ENCODE results near the gene MDK. TPM values are rescaled to one million over a fixed set of nuclear protein-coding genes. Genes with fewer than 3 reads are reported as not detected.
A peak's percentile ranks its signal among the peaks of the same experiment; 100 is the strongest.

MDK gene
- total RNA-seq, 1 donor = 27.5 TPM

DNA sequence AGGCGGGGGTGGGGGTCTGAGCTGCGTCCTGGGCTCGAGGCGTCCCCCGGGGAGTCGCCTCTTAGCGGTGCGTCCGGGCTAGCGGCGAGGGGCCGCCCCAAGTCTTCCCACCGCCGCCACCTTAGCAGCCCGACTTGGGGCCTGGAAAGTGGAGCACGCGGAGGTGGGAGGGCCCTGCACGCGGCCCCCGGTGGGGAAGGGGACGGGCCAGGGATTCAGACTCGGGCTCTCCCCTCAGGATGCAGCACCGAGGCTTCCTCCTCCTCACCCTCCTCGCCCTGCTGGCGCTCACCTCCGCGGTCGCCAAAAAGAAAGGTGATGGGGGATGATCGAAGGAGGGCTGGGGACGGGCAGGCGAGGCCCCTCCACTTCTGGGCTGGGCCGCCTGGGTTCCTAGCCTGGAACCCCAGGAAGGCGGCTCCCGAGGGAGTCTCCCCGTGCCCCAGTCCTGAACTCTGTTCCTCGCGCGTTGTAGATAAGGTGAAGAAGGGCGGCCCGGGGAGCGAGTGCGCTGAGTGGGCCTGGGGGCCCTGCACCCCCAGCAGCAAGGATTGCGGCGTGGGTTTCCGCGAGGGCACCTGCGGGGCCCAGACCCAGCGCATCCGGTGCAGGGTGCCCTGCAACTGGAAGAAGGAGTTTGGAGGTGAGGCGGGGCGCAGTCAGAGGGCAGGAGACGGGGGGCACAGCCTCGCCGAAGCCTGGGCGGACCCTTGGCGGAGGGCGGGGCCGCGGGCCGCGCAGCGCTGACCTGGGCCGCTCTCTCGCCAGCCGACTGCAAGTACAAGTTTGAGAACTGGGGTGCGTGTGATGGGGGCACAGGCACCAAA, 563 bp downstream of the MDK start:
- no peaks in the 10 kb centered on the region for H3K79me2 ChIP-seq (ENCODE audit: insufficient read depth, low read length)
- H3K27ac ChIP-seq (ENCODE audit: low read depth, low read length) = no peak overlapping the region
- H3K36me3 ChIP-seq (ENCODE audit: insufficient read depth, low read length) = peaks cover 8% of the 10 kb centered on the region
- H3K9me3 ChIP-seq (ENCODE audit: low read depth, low read length) = no peaks in the 10 kb centered on the region
- peak overlapping the region; percentile 74 for H3K4me3 ChIP-seq (ENCODE audit: insufficient read depth, low read length)
- H4K20me1 ChIP-seq (ENCODE audit: insufficient read depth, low read length) = peaks cover 5% of the 10 kb centered on the region
- peak overlapping the region; percentile 85 for H3K4me2 ChIP-seq (ENCODE audit: insufficient read depth, low read length)
- H3K4me1 ChIP-seq (ENCODE audit: insufficient read depth, low read length) = peaks cover 10% of the 10 kb centered on the region
- H3K27me3 ChIP-seq (ENCODE audit: insufficient read depth, low read length) = peaks cover under 1% of the 10 kb centered on the region
- H2AFZ ChIP-seq (ENCODE audit: low read length) = peak overlapping the region; percentile 51
- DNase-seq (ENCODE audit: insufficient read length, low spot score, missing footprints) = peak; percentile 96
- TF ChIP-seq, protein P1, sequence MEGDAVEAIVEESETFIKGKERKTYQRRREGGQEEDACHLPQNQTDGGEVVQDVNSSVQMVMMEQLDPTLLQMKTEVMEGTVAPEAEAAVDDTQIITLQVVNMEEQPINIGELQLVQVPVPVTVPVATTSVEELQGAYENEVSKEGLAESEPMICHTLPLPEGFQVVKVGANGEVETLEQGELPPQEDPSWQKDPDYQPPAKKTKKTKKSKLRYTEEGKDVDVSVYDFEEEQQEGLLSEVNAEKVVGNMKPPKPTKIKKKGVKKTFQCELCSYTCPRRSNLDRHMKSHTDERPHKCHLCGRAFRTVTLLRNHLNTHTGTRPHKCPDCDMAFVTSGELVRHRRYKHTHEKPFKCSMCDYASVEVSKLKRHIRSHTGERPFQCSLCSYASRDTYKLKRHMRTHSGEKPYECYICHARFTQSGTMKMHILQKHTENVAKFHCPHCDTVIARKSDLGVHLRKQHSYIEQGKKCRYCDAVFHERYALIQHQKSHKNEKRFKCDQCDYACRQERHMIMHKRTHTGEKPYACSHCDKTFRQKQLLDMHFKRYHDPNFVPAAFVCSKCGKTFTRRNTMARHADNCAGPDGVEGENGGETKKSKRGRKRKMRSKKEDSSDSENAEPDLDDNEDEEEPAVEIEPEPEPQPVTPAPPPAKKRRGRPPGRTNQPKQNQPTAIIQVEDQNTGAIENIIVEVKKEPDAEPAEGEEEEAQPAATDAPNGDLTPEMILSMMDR (IDR thresholded peaks at IDR 0.05; ENCODE audit: extremely low read depth, low read depth, low read length) = no peak

DNA sequence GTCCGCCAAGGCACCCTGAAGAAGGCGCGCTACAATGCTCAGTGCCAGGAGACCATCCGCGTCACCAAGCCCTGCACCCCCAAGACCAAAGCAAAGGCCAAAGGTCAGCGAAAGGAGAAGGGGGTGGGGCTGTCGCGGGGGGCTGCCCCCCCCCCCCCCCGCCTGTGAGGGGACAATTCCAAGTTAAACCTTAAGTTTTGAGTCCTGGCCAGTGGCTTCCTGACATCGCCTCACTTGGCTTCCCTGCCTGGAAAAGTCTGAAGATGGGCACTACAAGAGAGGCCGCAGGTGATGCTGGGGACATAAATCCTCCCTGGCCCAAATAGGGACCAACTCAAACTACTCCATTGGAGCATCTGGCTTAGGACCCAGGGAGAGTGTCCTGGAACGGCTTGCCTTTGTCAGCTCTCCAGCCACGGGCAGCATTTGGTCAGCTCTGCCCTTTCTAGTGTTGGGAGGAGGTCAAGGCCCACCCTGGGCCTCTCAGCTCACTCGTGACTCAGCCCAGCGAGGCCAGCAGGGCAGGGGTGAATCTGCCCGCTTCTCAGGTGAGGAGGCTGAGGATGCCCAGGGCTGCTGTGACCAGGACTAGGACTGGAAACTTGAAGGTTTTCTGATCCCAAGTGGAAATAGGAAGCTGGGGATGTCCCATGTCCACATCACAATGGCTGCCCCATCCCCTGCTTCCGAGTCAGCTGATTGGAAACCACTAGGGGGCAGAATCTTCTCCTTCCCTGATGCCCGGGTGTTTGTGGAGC, 1.4 kb downstream of the MDK start:
- Histone ChIP-seq H4K20me1 (ENCODE audit: insufficient read depth, low read length) (peaks cover 5% of the 10 kb centered on the region), H3K27ac (ENCODE audit: low read depth, low read length) (no peak overlapping the region), H3K27me3 (ENCODE audit: insufficient read depth, low read length) (peaks cover 8% of the 10 kb centered on the region), H3K79me2 (ENCODE audit: insufficient read depth, low read length) (no peaks in the 10 kb centered on the region), H2AFZ (ENCODE audit: low read length) (no peak overlapping the region), H3K9me3 (ENCODE audit: low read depth, low read length) (no peaks in the 10 kb centered on the region), H3K4me1 (ENCODE audit: insufficient read depth, low read length) (peaks cover 10% of the 10 kb centered on the region), H3K36me3 (ENCODE audit: insufficient read depth, low read length) (peaks cover 8% of the 10 kb centered on the region), H3K4me2 (ENCODE audit: insufficient read depth, low read length) (peak overlapping the region; percentile 85), H3K4me3 (ENCODE audit: insufficient read depth, low read length) (peak overlapping the region; percentile 74)
- TF ChIP-seq, protein P1 (IDR thresholded peaks at IDR 0.05; ENCODE audit: extremely low read depth, low read depth, low read length) = peak; percentile 77
- DNase-seq (ENCODE audit: insufficient read length, low spot score, missing footprints) = peak; percentile 99

DNA sequence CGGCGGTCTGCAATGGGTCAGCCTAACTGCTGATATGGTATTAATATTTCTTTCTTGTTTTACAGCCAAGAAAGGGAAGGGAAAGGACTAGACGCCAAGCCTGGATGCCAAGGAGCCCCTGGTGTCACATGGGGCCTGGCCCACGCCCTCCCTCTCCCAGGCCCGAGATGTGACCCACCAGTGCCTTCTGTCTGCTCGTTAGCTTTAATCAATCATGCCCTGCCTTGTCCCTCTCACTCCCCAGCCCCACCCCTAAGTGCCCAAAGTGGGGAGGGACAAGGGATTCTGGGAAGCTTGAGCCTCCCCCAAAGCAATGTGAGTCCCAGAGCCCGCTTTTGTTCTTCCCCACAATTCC, 1.9 kb downstream of the MDK start:
- Histone ChIP-seq H3K79me2 (ENCODE audit: insufficient read depth, low read length) (no peaks in the 10 kb centered on the region), H2AFZ (ENCODE audit: low read length) (no peak overlapping the region), H3K27me3 (ENCODE audit: insufficient read depth, low read length) (peaks cover 14% of the 10 kb centered on the region), H3K9me3 (ENCODE audit: low read depth, low read length) (no peaks in the 10 kb centered on the region), H3K4me1 (ENCODE audit: insufficient read depth, low read length) (peaks cover 10% of the 10 kb centered on the region), H3K27ac (ENCODE audit: low read depth, low read length) (no peak overlapping the region), H3K4me3 (ENCODE audit: insufficient read depth, low read length) (no peak overlapping the region), H3K36me3 (ENCODE audit: insufficient read depth, low read length) (peaks cover 2% of the 10 kb centered on the region), H3K4me2 (ENCODE audit: insufficient read depth, low read length) (no peak overlapping the region), H4K20me1 (ENCODE audit: insufficient read depth, low read length) (peaks cover 5% of the 10 kb centered on the region)
- no peak for DNase-seq (ENCODE audit: insufficient read length, low spot score, missing footprints)
- TF ChIP-seq, protein P1 (IDR thresholded peaks at IDR 0.05; ENCODE audit: extremely low read depth, low read depth, low read length) = no peak
